ENCODE measurements around the gene SLC2A13. TPM values are rescaled to one million over a fixed set of nuclear protein-coding genes. Genes with fewer than 3 reads are reported as not detected.

Gene SLC2A13
- total and polyA plus RNA-seq, 2 donors (not counting 3 experiments of a cell fraction or from before 2014, with no cell fraction given) = 1.2 to 4.9 TPM

DNA sequence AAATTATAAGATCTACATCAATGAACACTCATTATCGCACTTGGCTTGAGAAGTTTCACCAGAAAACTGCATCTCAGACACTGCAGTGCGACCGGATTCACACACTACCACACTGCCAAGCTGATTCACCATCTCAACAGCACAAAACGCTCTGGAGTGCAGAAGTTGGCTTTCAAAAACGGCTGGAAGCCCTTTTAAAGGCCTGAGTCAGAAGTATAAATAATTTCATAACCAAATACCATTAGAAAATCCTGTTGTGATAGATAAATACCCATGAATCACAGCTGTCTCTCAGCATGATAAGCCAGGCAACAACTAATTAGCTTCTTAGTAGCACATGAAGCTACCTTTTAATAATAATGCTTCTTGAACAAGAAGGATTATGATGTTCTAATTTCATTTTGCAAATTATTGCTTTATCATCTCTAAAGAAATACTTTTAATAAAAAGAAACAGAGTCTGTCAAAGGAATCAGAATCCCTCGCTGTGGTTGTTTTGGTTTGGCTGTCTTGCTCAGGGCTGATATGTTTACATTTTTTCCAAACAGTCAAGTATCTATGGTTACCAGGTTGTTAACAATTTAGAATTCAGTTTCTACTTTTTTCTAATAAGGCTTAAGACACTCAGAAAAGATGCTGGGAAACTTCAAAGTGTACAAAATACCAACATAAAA is 51.2 kb downstream of the SLC2A13 start:
- CTCF ChIA-PET = interaction anchor here (1.0 to 1.7 kb wide), 7 partner anchors 8 to 259 kb away, joined by 3 to 6 read pairs (median 3); no protein-coding TSS in a partner anchor
- dilution Hi-C loops (cut with MboI; ENCODE audit: extremely low pct_ligation_motif_present, low sequenced_read_pairs) = no loop called here
- intact Hi-C loops (cut with micrococcal nuclease) = no loop called here
- FAIRE-seq (no peak), DNase-seq (ENCODE audit: low read depth, low spot score) (no peak)
- BruUV-seq (replicated peaks) = no TSS peak
- H3K36me3 ChIP-seq (ENCODE audit: control insufficient read depth in 2 of 2, extremely low read depth in 1 of 2, insufficient read depth in 2 of 2, low read length in 2 of 2) = no peaks in the 10 kb centered on the region
- no peaks in the 10 kb centered on the region for H3K79me2 ChIP-seq (ENCODE audit: control insufficient read depth, insufficient read depth, low read length)
- H4K20me1 ChIP-seq (replicated peaks; ENCODE audit: control insufficient read depth, extremely low read depth, insufficient read depth, low read length) = no peaks in the 10 kb centered on the region
- no peak overlapping the region for H3K27ac ChIP-seq (ENCODE audit: insufficient read depth, low read depth, low read length)
- H3K4me3 ChIP-seq (replicated peaks in 1 of 3; ENCODE audit: insufficient read depth in 1 of 3, low read depth in 1 of 3, low read length in 3 of 3) = no peak overlapping the region
- no peak overlapping the region for H2AFZ ChIP-seq (ENCODE audit: low read depth, low read length)
- no peak overlapping the region for H3K4me2 ChIP-seq (ENCODE audit: insufficient read depth, low read length)
- POLR2A ChIA-PET = no interaction called here
- H3K9me1 ChIP-seq (replicated peaks; ENCODE audit: control insufficient read depth, extremely low read depth, insufficient read depth, low read length) = no peaks in the 10 kb centered on the region
- no peak for TF ChIP-seq POLR2A (IDR thresholded peaks at IDR 0.05; ENCODE audit: low read depth, low read length)
- no peak for TF ChIP-seq MYC (IDR thresholded peaks at IDR 0.05; ENCODE audit: low read depth, low read length)
- TF ChIP-seq POLR2AphosphoS5 (IDR thresholded peaks at IDR 0.05; ENCODE audit: insufficient read depth, low read depth, low read length) = no peak
- TF ChIP-seq FOS (IDR thresholded peaks at IDR 0.05; ENCODE audit: borderline replicate concordance, insufficient read depth, low read length) = no peak
- no peak for TF ChIP-seq JUN (IDR thresholded peaks at IDR 0.05; ENCODE audit: borderline replicate concordance, insufficient read depth, insufficient read length, low read depth)
- TF ChIP-seq GATA2 (IDR thresholded peaks at IDR 0.05; ENCODE audit: insufficient read depth, insufficient read length, low read depth, low read length) = no peak
- no peak for TF ChIP-seq EZH2 (IDR thresholded peaks at IDR 0.05; ENCODE audit: borderline replicate concordance, low read depth, low read length, severe bottlenecking)
- no peak for TF ChIP-seq MAX (IDR thresholded peaks at IDR 0.05; ENCODE audit: insufficient read depth, insufficient read length)
- TF ChIP-seq, protein P1, sequence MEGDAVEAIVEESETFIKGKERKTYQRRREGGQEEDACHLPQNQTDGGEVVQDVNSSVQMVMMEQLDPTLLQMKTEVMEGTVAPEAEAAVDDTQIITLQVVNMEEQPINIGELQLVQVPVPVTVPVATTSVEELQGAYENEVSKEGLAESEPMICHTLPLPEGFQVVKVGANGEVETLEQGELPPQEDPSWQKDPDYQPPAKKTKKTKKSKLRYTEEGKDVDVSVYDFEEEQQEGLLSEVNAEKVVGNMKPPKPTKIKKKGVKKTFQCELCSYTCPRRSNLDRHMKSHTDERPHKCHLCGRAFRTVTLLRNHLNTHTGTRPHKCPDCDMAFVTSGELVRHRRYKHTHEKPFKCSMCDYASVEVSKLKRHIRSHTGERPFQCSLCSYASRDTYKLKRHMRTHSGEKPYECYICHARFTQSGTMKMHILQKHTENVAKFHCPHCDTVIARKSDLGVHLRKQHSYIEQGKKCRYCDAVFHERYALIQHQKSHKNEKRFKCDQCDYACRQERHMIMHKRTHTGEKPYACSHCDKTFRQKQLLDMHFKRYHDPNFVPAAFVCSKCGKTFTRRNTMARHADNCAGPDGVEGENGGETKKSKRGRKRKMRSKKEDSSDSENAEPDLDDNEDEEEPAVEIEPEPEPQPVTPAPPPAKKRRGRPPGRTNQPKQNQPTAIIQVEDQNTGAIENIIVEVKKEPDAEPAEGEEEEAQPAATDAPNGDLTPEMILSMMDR (IDR thresholded peaks at IDR 0.05; ENCODE audit: extremely low read depth in 1 of 2, insufficient read depth in 1 of 2, low read depth in 1 of 2, low read length in 2 of 2) = no peak
- H3K4me1 ChIP-seq (ENCODE audit: control insufficient read depth, extremely low read depth, insufficient read depth, low read length) = no peaks in the 10 kb centered on the region
- H3K27me3 ChIP-seq (ENCODE audit: control insufficient read depth in 2 of 2, insufficient read depth in 2 of 2, low read length in 2 of 2) = no peaks in the 10 kb centered on the region
- H3K9me3 ChIP-seq (replicated peaks; ENCODE audit: control insufficient read depth, insufficient read depth, low read length) = no peaks in the 10 kb centered on the region
- no peak overlapping the region for H3K9ac ChIP-seq (replicated peaks; ENCODE audit: extremely low read depth, insufficient read depth, low read length)
